ENCODE results near the gene TUBGCP2. TPM values are rescaled to one million over a fixed set of nuclear protein-coding genes. Genes with fewer than 3 reads are reported as not detected.

TUBGCP2 gene
- total RNA-seq, 4 donors from 2014 or later = 21.5 to 43.8 (median 36.5) TPM

DNA sequence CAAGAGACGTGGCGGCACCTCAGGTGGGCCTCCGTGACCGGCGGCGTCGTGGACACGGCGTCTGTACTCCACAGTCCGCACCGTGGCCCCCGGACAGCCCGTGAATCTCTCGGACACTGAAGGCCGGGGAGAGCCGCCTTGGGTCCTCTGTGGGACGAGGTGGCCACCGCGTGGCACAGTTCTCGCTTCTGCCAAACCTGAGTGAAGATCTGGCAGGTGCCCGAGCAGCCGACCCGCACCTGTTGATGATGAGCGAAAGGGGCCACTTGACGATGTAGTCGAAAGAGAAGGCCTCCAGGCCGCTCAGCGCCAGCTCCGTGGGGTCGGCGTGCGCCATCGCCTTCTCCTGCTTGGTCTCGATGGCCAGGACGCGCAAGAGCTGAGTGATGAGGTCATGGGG lies 23.5 kb downstream of the TUBGCP2 start:
- intact Hi-C loops (cut with DNase I; ENCODE audit: low total_unique reads) = no loop called here
- no peak for DNase-seq
- in situ Hi-C loops (cut with MboI; ENCODE audit: low sequenced_read_pairs in 4 of 4) = no loop called here

GRCh38 chr10:133283931-133284330 lies 24.7 kb downstream of the TUBGCP2 start:
- H3K4me1 ChIP-seq = no peaks in the 10 kb centered on the region
- no peak for ATAC-seq
- intact Hi-C loops (cut with DNase I; ENCODE audit: low total_unique reads) = no loop called here
- DNase-seq = no peak
- TF ChIP-seq, protein P1, sequence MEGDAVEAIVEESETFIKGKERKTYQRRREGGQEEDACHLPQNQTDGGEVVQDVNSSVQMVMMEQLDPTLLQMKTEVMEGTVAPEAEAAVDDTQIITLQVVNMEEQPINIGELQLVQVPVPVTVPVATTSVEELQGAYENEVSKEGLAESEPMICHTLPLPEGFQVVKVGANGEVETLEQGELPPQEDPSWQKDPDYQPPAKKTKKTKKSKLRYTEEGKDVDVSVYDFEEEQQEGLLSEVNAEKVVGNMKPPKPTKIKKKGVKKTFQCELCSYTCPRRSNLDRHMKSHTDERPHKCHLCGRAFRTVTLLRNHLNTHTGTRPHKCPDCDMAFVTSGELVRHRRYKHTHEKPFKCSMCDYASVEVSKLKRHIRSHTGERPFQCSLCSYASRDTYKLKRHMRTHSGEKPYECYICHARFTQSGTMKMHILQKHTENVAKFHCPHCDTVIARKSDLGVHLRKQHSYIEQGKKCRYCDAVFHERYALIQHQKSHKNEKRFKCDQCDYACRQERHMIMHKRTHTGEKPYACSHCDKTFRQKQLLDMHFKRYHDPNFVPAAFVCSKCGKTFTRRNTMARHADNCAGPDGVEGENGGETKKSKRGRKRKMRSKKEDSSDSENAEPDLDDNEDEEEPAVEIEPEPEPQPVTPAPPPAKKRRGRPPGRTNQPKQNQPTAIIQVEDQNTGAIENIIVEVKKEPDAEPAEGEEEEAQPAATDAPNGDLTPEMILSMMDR (IDR thresholded peaks at IDR 0.05 in 4 of 5, conservative IDR thresholded peaks at IDR 0.05 in 1 of 5) = no peak
- no peak for TF ChIP-seq POLR2A (IDR thresholded peaks at IDR 0.05)
- no peaks in the 10 kb centered on the region for H3K9me3 ChIP-seq
- H3K4me3 ChIP-seq = no peak overlapping the region
- in situ Hi-C loops (cut with MboI; ENCODE audit: low sequenced_read_pairs in 4 of 4) = no loop called here
- no peaks in the 10 kb centered on the region for H3K27me3 ChIP-seq
- H3K27ac ChIP-seq = no peak overlapping the region
- H3K36me3 ChIP-seq = peaks cover 0 to 92% of the 10 kb centered on the region in 2 donors

More for the DNA sequence above, 23.5 kb downstream of the TUBGCP2 start:
- ATAC-seq = no peak
- Histone ChIP-seq H3K9me3 (no peaks in the 10 kb centered on the region), H3K4me3 (no peak overlapping the region), H3K27ac (no peak overlapping the region), H3K4me1 (no peaks in the 10 kb centered on the region), H3K27me3 (no peaks in the 10 kb centered on the region), H3K36me3 (peaks cover 0 to 92% of the 10 kb centered on the region in 2 donors)
- TF ChIP-seq, protein P1 (IDR thresholded peaks at IDR 0.05 in 4 of 5, conservative IDR thresholded peaks at IDR 0.05 in 1 of 5) = no peak
- TF ChIP-seq POLR2A (IDR thresholded peaks at IDR 0.05) = no peak

- DNase-seq = no peak
Measured at GRCh38 chr10:133282846-133283390, 25.8 kb downstream of the TUBGCP2 start.

GRCh38 chr10:133281628-133282372 lies 26.9 kb downstream of the TUBGCP2 start:
- Histone ChIP-seq H3K9me3 (no peaks in the 10 kb centered on the region), H3K4me1 (no peaks in the 10 kb centered on the region), H3K27ac (no peak overlapping the region), H3K4me3 (no peak overlapping the region), H3K27me3 (peaks cover 0 to 8% (median 2%) of the 10 kb centered on the region in 3 donors), H3K36me3 (peaks cover 0 to 76% of the 10 kb centered on the region in 2 donors)
- no peak for ATAC-seq
- TF ChIP-seq POLR2A (IDR thresholded peaks at IDR 0.05) = no peak
- TF ChIP-seq, protein P1 (IDR thresholded peaks at IDR 0.05 in 4 of 5, conservative IDR thresholded peaks at IDR 0.05 in 1 of 5) = no peak
- DNase-seq = no peak
- in situ Hi-C loops (cut with MboI; ENCODE audit: low sequenced_read_pairs in 4 of 4) = no loop called here
- intact Hi-C loops (cut with DNase I; ENCODE audit: low total_unique reads) = no loop called here

More at GRCh38 chr10:133282846-133283390, 25.8 kb downstream of the TUBGCP2 start:
- intact Hi-C loops (cut with DNase I; ENCODE audit: low total_unique reads) (no loop called here), in situ Hi-C loops (cut with MboI; ENCODE audit: low sequenced_read_pairs in 4 of 4) (no loop called here)
- H3K4me3 ChIP-seq = no peak overlapping the region
- no peaks in the 10 kb centered on the region for H3K4me1 ChIP-seq
- H3K27ac ChIP-seq = no peak overlapping the region
- H3K36me3 ChIP-seq = peaks cover 0 to 86% of the 10 kb centered on the region in 2 donors
- H3K27me3 ChIP-seq = no peaks in the 10 kb centered on the region
- no peak for ATAC-seq
- TF ChIP-seq, protein P1 (IDR thresholded peaks at IDR 0.05 in 4 of 5, conservative IDR thresholded peaks at IDR 0.05 in 1 of 5) = no peak
- TF ChIP-seq POLR2A (IDR thresholded peaks at IDR 0.05) = no peak
- no peaks in the 10 kb centered on the region for H3K9me3 ChIP-seq

All from gastrocnemius medialis (tissue), 4 donors.